ENCODE data around the gene PDE3A.

GRCh38 chr12:20546267-20546666 is 177.9 kb downstream of the PDE3A start:
- TF ChIP-seq CTCF (IDR thresholded peaks at IDR 0.05; ENCODE audit: poor library complexity): no peak
- TF ChIP-seq EZH2 (IDR thresholded peaks at IDR 0.05; ENCODE audit: borderline replicate concordance): no peak

All from hepatocyte (in vitro differentiated cells).